Measurements from ENCODE around the gene PPP1R12A.
"Not testable (repeated sequence)": the region's sequence is repeated elsewhere in the genome, so short reads cannot be mapped to it uniquely, and the experiment has no call there.

PPP1R12A gene

DNA sequence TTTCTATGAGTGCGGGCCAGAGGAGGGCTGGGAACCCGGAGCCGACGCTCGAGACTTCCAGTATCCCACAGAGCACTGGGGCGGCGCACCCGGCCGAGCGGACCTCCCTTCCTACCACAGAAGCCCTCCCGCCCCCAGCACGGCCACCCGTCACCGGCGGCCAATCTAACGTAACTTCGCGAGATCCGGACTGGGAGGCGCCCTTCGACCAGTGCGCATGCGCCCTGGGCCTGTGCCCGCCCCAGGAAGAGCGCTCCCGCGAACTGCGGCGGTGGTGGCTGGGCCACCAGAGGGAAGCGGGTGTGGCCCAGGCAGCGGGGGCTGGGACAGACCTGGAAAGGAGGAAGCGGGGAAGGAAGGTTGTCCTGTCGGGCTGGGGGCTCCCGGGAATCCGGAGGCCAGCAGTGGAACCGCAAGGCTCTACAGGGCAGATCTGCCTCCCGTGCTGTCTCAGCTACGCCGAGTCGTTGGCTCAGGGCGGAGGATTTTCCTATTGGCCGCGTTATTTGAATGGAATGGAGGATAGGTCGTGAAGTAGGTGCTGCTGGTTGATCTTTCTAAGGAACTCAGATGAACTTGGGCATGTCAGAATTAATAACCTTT lies at the start of gene PPP1R12A:
PPP1R12A (minus strand) TSS at position 77 of the 603 bp plus-strand sequence. CDS start 166 bp downstream, outside the sequence.
- DNase-seq = peak; percentile 97

DNA sequence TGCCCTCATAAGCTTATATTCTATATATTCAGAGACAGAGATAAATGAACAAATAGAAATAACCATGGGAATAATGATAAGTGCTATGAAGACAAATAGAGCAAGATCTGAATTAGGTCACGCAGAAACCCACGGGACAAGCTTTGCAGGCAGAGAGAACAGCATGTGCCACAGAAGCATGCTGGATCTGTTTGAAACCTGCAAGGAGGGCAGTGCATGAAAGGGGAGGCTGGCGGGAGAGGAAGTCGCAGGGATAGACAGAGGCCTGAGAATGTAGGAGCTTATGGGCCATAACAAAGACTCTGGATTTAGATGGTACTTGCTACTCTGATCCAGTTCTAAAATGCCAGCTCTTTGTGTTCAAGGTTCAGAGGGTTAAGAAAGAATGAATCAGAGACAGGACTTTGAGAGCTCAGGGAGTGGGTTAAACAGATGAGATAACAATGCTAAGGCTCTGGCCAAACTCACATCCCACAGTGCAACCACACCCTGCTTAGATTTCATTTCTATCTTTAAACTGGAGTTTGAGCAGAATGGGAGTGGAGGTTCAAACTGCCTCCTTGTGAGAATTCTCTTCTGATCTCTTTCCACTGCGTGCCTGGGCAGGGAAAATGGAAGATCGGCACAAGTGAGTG lies 49.2 kb upstream of the PPP1R12A start:
- no peak for DNase-seq

DNA sequence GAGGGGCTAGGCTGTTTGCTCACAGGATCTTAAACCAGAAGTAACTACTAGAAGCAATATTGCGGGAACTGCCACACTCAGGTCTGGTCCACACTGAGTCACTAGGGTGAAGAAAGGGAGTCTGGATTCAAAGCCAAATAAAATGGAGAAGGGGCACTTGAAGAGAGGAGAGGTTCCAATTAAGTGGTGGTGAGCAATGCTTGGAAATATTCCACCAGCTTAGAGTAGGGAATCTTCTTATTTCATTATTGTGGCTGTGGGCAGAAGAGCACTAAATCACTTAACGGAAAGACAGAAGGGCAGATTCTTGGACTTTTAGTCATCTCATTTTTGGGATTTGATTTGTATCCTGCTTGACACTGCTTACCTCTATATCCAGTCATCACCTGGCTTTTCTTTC lies 48.6 kb upstream of the PPP1R12A start:
- no peak for DNase-seq

DNA sequence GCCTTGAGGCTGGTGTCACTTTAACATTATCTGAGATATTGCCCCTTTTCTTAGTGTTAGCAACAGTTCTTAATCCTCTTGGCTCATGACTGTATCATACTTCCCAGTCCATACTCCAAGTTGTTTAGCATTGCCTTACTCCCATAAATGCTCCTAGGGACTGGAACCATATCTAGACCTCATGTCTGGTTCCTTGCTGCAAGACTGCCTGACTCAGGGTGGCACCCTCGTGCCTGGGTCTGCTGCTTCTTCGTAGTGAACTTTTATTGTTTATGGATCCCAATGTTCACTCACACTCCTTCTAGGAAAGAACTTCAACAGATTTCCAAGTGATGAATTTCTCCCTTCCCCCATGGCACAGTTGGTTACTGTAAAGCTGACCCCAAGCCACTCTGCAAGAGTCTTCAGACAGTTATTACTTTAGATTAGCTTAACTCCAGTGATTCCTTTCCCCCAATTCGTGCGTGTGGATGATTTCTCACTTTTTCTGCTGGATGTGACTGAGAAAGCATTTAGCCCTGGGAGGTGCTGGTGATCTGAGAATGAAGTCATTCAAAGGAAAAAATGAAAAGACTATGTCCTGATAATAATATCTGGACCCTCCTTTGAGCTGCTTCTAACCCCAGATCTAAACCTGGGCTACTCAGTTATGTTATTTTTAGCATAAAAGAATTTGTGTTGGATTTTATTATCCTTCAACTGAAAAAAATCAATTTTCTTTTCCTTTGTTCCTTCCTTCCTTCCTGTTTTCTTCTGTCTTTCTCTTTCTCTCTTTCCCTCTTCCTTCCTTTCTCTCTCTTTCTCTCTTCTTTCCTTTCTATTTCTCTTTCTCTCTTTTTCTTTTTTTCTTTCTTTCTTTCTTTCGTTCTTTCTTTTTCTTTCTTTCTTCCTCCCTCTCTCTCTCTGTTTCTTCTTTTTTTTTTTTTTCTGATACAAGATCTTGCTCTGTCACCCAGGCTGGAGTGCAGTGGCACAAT lies 47.5 kb upstream of the PPP1R12A start:
- no peak for DNase-seq

DNA sequence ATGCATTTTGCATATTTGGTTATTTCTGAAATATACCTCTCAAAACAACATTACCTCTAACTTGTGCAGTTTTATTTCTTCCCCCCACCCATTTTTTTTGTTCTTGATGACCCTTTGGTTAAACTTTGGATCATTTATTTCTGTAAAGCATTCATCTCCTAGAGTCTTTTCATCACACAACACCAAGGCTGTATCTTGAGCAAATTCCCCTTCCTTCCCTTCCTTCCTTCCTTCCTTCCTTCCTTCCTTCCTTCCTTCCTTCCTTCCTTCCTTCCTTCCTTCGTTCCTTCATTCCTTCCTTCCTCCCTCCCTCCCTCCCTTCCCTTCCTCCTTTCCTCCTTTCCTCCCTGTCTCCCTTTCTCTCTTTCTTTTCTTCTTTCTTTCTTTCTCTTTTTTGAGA lies 43.8 kb upstream of the PPP1R12A start:
- DNase-seq = no peak

DNA sequence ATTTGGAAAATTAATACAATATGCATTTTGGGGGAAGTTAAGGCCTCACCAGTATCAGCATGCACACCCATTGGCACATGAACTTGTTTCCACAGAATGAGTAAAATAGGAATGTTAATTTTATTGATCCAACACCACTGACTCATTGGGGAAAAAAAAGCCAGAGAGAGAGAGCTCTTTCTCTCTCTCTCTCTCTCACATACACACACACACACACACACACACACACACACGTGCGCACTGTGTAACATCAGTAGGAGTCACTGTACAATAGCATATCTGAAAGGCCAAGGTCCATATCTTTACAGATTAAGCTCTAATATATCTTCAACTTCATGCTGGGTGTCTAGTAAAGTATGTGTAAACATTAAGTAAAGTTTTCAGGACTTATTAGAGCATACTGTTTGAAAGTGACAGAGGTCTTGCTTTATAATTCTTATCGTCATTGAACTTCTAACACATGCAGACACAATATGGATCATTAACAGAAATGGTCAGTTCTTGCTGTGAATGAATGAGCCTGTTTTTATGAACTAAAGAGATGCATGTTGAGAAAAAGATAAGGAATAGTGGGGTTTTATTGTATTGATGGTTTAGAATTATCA lies 43.1 kb upstream of the PPP1R12A start:
- not testable (repeated sequence) for DNase-seq

DNA sequence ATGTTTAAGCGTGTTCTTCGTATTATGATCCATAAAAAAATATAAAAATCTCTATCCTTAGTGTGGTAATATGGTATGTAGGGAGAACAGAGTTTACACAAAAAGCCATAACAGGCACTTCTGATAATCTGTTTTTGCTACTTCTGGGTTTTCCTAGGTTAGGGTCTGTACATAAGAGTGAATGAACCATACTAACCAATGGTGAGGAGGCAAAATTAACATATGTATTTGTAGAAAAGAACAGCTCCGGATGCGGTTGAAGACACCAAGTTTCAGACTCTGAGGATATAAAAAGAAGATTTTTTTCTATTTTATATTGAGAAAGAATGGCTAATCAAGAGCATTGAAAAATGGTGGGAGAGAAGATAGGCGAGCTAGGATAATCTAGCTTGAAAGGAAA lies 40.2 kb upstream of the PPP1R12A start:
- DNase-seq = no peak

DNA sequence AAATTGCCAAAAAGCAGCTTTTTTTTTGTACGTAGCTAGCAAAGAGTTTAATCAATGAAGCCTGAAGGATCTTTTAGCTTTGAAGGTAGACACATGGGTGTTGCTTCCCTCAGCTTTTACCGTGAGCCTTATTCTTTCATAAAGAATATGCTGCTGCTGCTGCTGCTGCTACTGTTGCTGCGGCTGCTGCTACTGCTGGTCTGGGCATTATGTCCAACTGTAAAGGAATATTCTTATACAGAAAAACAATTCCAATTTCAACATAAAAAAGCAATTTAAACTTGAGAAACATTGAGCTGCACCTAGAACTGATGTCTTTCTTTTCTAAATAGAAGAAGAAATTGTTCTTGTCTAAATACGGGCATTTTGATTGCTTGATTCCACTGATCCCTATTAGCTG lies 38.9 kb upstream of the PPP1R12A start:
- DNase-seq = peak; percentile 31

DNA sequence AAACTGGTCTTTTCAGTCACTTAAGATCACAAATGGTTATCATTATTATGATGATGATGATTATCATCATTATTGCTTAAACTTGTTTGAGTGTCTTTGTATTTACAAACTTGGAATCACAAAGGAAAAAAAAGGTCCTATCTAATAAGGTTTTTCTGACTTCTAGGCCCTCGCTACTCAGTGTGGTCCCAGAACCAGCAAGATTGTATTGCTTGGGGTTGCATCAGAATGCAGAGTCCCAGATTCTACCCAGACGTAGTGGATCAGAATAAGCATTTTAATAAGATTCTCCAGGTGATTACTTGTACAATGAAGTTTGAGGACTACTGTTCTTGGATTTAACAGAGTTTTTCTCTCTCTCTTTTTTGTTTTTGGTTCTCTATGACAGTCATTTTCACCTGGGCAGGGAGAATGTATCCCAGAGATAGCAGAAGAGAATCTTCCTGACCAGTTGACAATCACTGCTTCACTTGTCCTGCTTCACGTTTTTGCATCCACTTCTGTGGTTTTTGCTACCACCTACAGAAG lies 29.3 kb upstream of the PPP1R12A start:
- DNase-seq = no peak

DNA sequence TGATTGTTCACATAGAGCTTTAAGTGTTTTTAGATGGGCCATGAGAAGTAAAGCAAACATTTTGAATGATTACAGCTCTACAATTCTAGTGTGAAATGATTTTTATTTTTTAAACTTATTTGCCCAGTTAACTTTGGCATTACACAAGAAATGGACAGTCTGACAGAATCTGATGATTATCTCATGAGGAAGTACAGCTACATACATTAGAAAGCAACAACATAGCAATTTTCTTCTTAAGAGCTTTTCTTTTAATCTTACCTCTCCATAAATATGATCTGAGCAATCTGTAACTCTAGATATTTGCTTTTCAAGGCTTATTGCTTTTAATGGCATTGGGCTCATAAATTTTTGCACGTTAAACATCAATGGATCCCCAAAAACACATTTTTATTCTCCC lies 26.5 kb upstream of the PPP1R12A start:
- no peak for DNase-seq

DNA sequence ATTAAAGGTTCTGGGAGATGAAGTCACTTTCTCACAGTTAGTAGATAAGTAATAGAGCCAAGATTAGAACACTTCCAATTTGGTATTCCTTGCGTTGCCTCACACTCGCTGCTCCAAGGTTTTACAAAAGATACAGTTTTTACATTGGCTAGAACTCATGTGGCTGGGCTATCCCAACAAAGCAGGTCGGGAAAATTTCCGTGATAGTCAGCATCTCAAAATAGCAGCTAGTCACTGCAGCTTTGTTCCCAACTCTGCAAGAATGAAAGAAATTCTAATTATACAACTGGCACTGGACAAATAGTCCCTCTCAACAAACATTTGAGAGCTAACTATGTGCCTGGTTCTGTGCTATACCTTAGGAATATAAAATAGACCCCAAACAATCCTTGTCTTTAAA lies 24.6 kb upstream of the PPP1R12A start:
- DNase-seq = peak; percentile 7

DNA sequence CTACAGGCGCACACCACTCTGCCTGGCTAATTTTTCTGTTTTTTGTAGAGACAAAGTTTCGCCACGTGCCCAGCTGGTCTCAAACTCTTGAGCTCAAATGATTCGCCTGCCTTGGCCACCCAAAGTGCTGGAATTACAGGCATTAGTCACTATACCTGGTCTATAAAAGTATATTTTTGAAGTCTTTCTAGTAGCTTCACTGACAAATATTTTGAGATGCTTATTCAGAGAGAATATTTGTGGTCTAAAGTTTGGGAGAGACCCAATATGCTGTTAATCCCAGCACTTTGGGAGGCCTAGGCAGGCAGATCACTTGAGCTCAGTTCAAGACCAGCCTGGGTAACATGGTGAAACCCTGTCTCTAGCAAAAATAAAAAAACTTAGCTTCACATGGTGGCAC lies 22.0 kb upstream of the PPP1R12A start:
- DNase-seq = no peak

DNA sequence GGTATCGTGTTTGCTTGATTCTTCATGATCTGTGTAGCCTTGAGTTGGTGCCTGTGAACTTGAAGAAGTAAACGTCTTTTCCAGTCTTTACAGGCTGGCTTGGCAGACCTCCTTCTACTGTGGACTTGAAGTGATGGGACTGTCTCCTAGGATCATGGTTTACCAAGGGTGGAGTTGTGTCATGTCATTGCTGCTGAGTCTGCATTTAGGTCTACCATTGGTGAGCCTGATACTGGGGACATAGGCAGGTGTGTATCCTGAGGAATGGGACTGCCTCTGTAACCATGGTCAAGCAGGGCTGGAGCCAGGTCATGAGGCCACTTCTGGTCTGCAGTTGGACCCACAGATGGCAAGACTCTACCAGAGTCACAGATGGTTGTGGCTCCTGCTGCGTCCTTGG lies 20.7 kb upstream of the PPP1R12A start:
- DNase-seq = no peak

DNA sequence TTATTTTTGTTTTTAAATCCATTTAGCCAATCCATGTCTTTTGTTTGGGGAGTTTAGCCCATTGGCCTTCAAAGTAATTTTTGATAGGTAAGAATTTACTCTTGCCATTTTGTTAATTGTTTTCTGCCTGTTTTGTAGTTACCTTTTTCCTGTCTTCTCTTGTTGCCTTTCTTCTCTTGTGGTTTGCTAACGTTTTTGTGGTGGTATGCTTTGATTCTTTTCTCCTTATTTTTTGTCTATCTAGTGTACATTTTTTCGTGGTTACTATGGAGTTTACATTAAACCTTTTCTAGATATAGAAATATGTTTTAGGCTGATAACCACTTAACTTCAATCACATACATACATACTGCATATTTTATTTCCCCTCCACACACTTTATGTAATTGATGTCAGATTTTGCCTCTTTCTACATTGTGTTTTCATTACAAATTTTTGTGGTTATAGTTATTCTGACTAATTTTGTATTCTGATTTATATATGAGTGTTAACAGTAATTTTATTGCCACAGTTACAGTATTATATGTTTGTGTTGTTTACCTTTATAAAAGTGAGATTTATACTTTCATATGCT lies 19.2 kb upstream of the PPP1R12A start:
- DNase-seq = no peak

DNA sequence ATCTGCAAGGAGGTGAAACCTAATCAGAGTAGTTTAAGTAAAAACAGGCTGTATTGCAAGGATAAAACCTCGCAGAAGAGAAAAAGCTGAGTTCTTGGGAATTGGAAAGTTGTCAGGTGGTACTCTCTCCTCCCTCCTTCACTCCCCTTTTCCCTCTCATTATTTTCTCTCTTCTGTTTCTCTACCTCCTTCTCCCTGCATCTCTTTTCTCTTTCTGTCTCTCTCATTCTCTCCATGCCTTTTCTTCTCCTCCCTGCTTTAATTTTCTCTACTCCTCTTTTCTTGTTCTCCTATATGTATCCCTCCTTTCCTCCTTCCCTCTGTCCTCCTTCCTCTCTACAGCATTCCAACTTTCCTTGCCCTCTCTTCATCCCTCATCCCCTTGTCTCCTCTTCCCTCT lies 14.2 kb upstream of the PPP1R12A start:
- DNase-seq = no peak

DNA sequence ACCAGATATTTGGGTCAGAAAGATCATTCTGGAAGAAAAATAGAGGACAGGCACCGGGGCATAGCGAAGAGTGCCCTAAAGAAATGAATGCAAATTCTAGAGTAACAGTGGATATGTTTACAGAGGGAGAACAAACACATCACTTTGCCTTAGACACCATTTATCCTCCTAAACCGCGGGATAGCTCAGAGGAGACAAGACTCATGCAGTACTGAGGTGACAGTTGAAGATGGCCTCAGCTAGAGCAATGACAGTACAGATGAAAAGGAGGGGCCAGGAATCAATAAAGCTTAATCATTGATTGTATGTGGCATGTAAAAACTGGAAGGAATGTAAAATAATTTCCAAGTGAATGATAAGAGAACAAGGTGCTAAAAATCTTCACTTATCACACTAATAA lies 10.5 kb upstream of the PPP1R12A start:
- DNase-seq = no peak

DNA sequence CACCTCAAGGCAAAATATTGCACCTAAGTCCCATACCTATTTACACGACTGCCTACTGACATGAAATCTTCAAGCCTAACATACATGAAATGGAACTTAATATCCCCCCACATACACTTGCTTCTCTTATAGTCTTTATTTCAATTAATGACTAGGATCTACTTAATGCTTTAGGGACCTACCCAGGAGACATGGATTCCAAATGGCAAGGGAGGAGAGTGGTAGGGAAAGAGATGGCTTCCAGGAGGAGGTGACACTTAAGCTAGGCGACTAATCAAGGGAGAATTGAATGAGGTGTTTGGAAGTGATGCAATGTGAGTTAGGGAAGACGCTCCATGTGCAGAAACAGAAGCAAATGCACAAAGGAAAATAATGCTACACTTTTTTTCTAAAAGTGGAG lies 9.7 kb upstream of the PPP1R12A start:
- DNase-seq = no peak

DNA sequence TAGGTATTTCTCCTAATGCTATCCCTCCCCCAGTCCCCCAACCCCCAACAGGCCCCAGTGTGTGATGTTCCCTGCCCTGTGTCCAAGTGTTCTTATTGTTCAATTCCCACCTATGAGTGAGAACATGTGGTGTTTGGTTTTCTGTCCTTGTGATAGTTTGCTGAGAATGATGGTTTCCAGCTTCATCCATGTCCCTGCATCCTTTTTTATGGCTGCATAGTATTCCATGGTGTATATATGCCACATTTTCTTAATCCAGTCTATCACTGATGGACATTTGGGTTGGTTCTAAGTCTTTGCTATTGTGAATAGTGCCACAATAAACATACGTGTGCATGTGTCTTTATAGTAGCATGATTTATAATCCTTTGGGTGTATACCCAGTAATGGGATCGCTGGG lies 7.9 kb upstream of the PPP1R12A start:
- DNase-seq = not testable (repeated sequence)

DNA sequence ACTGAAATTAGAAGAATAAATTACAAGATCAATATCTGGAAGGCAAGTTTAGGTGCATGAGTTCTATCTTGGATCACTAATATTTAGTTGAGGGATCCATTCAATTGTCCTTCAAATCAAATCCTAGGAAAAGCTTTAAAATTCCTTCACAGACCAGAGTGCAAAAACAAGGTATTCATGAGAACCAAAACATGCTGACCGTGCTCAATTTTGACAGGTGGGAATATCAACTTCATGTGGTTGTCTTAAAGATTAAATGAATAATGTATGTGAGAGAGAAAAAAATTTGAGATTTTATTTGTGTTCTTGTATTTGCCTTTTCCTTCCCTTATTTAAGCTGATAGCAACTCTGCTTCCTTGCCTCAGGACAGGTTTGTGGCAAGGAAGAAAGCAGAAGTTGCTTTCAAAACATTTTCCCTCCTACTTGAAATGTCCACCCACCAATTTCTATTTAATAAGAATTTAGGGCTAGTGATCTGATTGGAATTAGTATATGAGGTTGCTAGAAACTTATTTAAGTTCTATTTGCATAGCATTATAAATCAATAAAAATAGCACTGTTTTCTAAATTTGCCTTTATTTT lies 4.9 kb upstream of the PPP1R12A start:
- DNase-seq = no peak

DNA sequence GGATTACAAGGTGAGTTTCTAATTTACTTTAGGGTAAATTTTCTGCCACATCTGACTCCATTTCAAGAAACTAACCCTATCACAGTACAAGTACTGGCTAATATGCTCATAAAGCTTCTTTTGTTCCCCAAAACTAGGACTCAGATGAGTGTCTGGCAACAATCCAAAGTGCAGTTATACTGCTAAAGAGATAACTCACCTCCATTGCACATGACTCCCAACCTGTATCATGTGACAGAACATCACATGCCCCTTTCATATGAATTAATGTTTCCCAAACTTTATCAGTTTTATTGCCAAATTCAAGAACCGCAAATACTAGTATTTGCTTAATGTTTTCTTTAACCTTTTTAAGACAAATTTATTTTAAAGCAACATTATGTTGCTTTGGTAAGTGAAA lies 3.9 kb upstream of the PPP1R12A start:
- no peak for DNase-seq

DNA sequence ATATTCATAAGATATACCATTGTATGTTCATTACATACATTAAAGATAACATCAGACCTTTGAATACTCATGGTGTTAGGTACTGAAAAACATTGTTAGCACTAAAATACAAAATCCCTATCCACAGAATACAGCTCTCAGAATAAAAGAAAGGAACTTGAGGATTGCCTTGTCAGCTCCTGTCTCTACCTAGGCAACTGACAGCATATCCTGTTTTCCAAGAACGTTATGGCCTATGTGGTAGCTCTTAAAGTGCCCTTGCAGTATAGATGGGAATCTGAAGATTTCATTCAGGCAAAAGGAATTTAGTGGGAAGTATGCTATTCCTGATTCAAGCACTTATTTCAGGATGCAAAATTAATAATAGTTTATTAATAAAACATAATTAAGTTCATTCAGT lies 1.8 kb upstream of the PPP1R12A start:
- no peak for DNase-seq

DNA sequence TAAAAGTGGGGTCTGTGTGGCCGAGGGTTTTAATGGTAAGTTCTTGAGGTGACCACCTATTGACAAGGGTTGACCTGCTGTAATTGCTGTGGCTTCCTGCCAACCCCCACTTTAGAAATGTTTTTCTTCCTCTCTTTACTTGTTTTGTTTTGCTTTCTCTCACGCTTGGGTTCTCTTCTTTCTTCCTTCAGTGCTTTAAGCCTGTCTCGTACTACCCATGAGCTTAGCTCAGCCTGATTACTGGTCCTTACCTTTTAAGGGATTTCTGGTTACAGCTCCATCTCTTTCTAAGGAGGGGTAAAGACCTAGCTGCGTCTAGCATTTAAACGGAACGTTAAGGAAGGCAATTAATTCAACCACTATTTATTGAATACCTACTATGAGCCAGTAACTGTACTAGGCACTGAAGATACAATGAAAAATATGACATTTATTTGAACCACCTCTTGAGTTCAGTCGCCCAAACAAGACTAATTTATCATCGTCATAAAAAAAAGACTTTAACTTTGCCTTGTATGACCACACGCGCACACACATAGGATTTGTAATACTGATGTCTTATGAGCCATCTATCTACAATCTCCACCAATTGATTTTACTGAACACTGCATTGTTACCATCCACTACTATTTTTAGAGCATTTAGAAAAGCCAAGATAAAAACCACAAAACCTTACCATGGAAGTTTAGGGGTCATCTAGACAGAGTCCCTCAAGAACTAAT lies 888 bp upstream of the PPP1R12A start:
- peak; percentile 35 for DNase-seq
